Neural cell (in vitro differentiated cells): ENCODE data around the gene FGF9. TPM values are rescaled to one million over a fixed set of nuclear protein-coding genes. Genes with fewer than 3 reads are reported as not detected.
A peak's percentile ranks its signal among the peaks of the same experiment; 100 is the strongest.

ENCODE experiments used
- H2AFZ ChIP-seq: fragments of 200-600, 300-800 bp; sonication (generic), shearing (Covaris generic); 2 replicates; pipeline ENCODE4 v1.6.0; 2014; ENCODE audit warnings: low read depth, mild to moderate bottlenecking, antibody characterized with exemption, low read length, moderate library complexity
- H3F3A ChIP-seq: fragments of 200-600 bp; shearing (Covaris generic); 2 replicates; pipeline ENCODE4 v1.6.1; 2016; ENCODE audit warnings: mild to moderate bottlenecking, moderate library complexity, mixed read lengths, antibody characterized with exemption, low read length; ENCODE audit not compliant: insufficient read depth, poor library complexity, severe bottlenecking
- H3K27ac ChIP-seq: fragments of 200-600, 300-800 bp; sonication (generic), shearing (Covaris generic); 2 replicates; pipeline ENCODE4 v1.5.1; 2014; ENCODE audit warnings: mild to moderate bottlenecking, low read length, moderate library complexity
- H3K27me3 ChIP-seq: fragments of 300-800, 200-600 bp; sonication (generic), shearing (Covaris generic); 2 replicates; pipeline ENCODE4 v1.6.0; 2014; ENCODE audit warnings: mild to moderate bottlenecking, low read depth, low read length, moderate library complexity; ENCODE audit not compliant: insufficient read depth
- H3K36me3 ChIP-seq: fragments of 300-800, 200-600 bp; sonication (generic), shearing (Covaris generic); 2 replicates; pipeline ENCODE4 v1.5.1; 2014; ENCODE audit warnings: mild to moderate bottlenecking, antibody characterized with exemption, low read length, moderate library complexity; ENCODE audit not compliant: insufficient read depth
- H3K4me2 ChIP-seq: fragments of 300-800, 200-600 bp; sonication (generic), shearing (Covaris generic); 2 replicates; pipeline ENCODE4 v1.6.0; 2014; ENCODE audit warnings: mild to moderate bottlenecking, low read length
- H3K4me3 ChIP-seq: fragments of 300-800, 200-600 bp; sonication (generic), shearing (Covaris generic); 2 replicates; pipeline ENCODE4 v1.5.1; 2014; ENCODE audit warnings: mild to moderate bottlenecking, low read length, moderate library complexity
- H3K79me2 ChIP-seq: fragments of 200-600 bp; shearing (Covaris generic); replicated peaks from 2 replicates; pipeline ENCODE4 v1.6.0; 2014; ENCODE audit warnings: mild to moderate bottlenecking, low read length, moderate library complexity; ENCODE audit not compliant: insufficient read depth
- H3K9ac ChIP-seq: fragments of 300-800, 200-600 bp; sonication (generic), shearing (Covaris generic); 2 replicates; pipeline ENCODE4 v1.6.1; 2016; ENCODE audit warnings: mild to moderate bottlenecking, low read length, mixed read lengths
- H3K9me2 ChIP-seq: fragments of 200-600 bp; shearing (Covaris generic); 2 replicates; pipeline ENCODE4 v1.6.1; 2016; ENCODE audit warnings: mild to moderate bottlenecking, low read length, mixed read lengths; ENCODE audit not compliant: insufficient read depth
- H3K9me3 ChIP-seq: fragments of 200-600, 300-800 bp; sonication (generic), shearing (Covaris generic); 2 replicates; pipeline ENCODE4 v1.6.1; 2016; ENCODE audit warnings: mild to moderate bottlenecking, mixed run types, low read length, moderate library complexity, mixed read lengths
- H4K20me1 ChIP-seq: fragments of 200-600 bp; shearing (Covaris generic); 2 replicates; pipeline ENCODE4 v1.6.1; 2016; ENCODE audit warnings: mild to moderate bottlenecking, mixed run types; ENCODE audit not compliant: insufficient read depth
- EP300 ChIP-seq: fragments of 450-650 bp; conservative IDR thresholded peaks from 2 replicates; pipeline ENCODE4 v1.6.1; 2014; ENCODE audit warnings: antibody characterized with exemption, mild to moderate bottlenecking, moderate library complexity; ENCODE audit not compliant: poor library complexity, severe bottlenecking
- EZH2 ChIP-seq: fragments of 200-600, 300-800 bp; shearing (Covaris generic), sonication (generic); IDR thresholded peaks from 2 replicates; pipeline ENCODE4 v1.6.1; 2014; ENCODE audit warnings: antibody characterized with exemption, low read length, borderline replicate concordance, mild to moderate bottlenecking; ENCODE audit not compliant: insufficient read depth, poor library complexity, severe bottlenecking
- MXI1 ChIP-seq: fragments of 450-650 bp; conservative IDR thresholded peaks from 2 replicates; pipeline ENCODE4 v1.6.1; 2014; ENCODE audit warnings: antibody characterized with exemption, mild to moderate bottlenecking; ENCODE audit not compliant: poor library complexity, severe bottlenecking
- POLR2AphosphoS5 ChIP-seq: IDR thresholded peaks from 2 replicates; pipeline ENCODE4 v1.6.1; 2012
- RAD21 ChIP-seq: fragments of 450-650 bp; conservative IDR thresholded peaks from 2 replicates; pipeline ENCODE4 v1.6.1; 2014; ENCODE audit warnings: antibody characterized with exemption, mild to moderate bottlenecking, moderate library complexity
- SMC3 ChIP-seq: fragments of 450-650 bp; conservative IDR thresholded peaks from 2 replicates; pipeline ENCODE4 v1.6.1; 2014; ENCODE audit warnings: antibody characterized with exemption, mild to moderate bottlenecking, moderate library complexity; ENCODE audit not compliant: poor library complexity
- TAF1 ChIP-seq: IDR thresholded peaks from 2 replicates; pipeline ENCODE4 v1.6.1; 2012; ENCODE audit warnings: low read depth
- polyA plus RNA-seq: library from polyadenylated mRNA; depleted of rRNA; stranded (reverse); fragments of >200 nt; gene quantifications from 2 replicates; pipeline ENCODE4 v1.2.3, GENCODE V29; 2014
- TF ChIP-seq, protein P1 (sequence below): fragments of 450-650 bp; IDR thresholded peaks from 2 replicates; pipeline ENCODE4 v1.5.1; 2014; ENCODE audit warnings: antibody characterized with exemption, mild to moderate bottlenecking, moderate library complexity; ENCODE audit not compliant: poor library complexity, severe bottlenecking
- TF ChIP-seq, protein P2 (sequence below): IDR thresholded peaks from 2 replicates; pipeline ENCODE4 v1.6.1; 2012; ENCODE audit warnings: borderline replicate concordance

The FGF9 gene
- polyA plus RNA-seq, 1 donor from 2014 or later = 29.4 TPM

- H3K9me3 ChIP-seq = no peaks in the 10 kb centered on the region
- H2AFZ ChIP-seq = peak overlapping the region; percentile 65
- no peaks in the 10 kb centered on the region for H3K9me2 ChIP-seq
- H3K4me2 ChIP-seq = peak overlapping the region; percentile 92
- peaks cover 32% of the 10 kb centered on the region for H3K79me2 ChIP-seq
- H3K9ac ChIP-seq = peak overlapping the region; percentile 90
- H3K27ac ChIP-seq = peak overlapping the region; percentile 91
- TF ChIP-seq POLR2AphosphoS5 = peak; percentile 55
- peak; percentile 27 for TF ChIP-seq SMC3
- no peak for TF ChIP-seq EZH2
- TF ChIP-seq, protein P1, sequence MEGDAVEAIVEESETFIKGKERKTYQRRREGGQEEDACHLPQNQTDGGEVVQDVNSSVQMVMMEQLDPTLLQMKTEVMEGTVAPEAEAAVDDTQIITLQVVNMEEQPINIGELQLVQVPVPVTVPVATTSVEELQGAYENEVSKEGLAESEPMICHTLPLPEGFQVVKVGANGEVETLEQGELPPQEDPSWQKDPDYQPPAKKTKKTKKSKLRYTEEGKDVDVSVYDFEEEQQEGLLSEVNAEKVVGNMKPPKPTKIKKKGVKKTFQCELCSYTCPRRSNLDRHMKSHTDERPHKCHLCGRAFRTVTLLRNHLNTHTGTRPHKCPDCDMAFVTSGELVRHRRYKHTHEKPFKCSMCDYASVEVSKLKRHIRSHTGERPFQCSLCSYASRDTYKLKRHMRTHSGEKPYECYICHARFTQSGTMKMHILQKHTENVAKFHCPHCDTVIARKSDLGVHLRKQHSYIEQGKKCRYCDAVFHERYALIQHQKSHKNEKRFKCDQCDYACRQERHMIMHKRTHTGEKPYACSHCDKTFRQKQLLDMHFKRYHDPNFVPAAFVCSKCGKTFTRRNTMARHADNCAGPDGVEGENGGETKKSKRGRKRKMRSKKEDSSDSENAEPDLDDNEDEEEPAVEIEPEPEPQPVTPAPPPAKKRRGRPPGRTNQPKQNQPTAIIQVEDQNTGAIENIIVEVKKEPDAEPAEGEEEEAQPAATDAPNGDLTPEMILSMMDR = no peak
- TF ChIP-seq, protein P2, sequence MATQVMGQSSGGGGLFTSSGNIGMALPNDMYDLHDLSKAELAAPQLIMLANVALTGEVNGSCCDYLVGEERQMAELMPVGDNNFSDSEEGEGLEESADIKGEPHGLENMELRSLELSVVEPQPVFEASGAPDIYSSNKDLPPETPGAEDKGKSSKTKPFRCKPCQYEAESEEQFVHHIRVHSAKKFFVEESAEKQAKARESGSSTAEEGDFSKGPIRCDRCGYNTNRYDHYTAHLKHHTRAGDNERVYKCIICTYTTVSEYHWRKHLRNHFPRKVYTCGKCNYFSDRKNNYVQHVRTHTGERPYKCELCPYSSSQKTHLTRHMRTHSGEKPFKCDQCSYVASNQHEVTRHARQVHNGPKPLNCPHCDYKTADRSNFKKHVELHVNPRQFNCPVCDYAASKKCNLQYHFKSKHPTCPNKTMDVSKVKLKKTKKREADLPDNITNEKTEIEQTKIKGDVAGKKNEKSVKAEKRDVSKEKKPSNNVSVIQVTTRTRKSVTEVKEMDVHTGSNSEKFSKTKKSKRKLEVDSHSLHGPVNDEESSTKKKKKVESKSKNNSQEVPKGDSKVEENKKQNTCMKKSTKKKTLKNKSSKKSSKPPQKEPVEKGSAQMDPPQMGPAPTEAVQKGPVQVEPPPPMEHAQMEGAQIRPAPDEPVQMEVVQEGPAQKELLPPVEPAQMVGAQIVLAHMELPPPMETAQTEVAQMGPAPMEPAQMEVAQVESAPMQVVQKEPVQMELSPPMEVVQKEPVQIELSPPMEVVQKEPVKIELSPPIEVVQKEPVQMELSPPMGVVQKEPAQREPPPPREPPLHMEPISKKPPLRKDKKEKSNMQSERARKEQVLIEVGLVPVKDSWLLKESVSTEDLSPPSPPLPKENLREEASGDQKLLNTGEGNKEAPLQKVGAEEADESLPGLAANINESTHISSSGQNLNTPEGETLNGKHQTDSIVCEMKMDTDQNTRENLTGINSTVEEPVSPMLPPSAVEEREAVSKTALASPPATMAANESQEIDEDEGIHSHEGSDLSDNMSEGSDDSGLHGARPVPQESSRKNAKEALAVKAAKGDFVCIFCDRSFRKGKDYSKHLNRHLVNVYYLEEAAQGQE = peak; percentile 23
- TF ChIP-seq TAF1 = no peak
- peak; percentile 61 for TF ChIP-seq EP300
- TF ChIP-seq MXI1 = peak; percentile 54
- TF ChIP-seq RAD21 = peak; percentile 28
- H3K36me3 ChIP-seq = peaks cover 5% of the 10 kb centered on the region
- peaks cover 2% of the 10 kb centered on the region for H3F3A ChIP-seq
- H3K27me3 ChIP-seq = peaks cover 19% of the 10 kb centered on the region
- no peaks in the 10 kb centered on the region for H4K20me1 ChIP-seq
- H3K4me3 ChIP-seq = peak overlapping the region; percentile 92
These were observed 4.5 kb downstream of the FGF9 start for GRCh38 chr13:21675095-21675991.

- Histone ChIP-seq H2AFZ (no peak overlapping the region), H3K36me3 (peaks cover 5% of the 10 kb centered on the region), H3K79me2 (peaks cover 32% of the 10 kb centered on the region), H3K4me2 (peak overlapping the region; percentile 92), H3K9me3 (no peaks in the 10 kb centered on the region), H3F3A (no peaks in the 10 kb centered on the region), H3K27me3 (peaks cover 17% of the 10 kb centered on the region), H3K27ac (no peak overlapping the region), H3K4me3 (peak overlapping the region; percentile 92), H3K9me2 (no peaks in the 10 kb centered on the region), H4K20me1 (no peaks in the 10 kb centered on the region), H3K9ac (no peak overlapping the region)
- TF ChIP-seq EP300 = no peak
- TF ChIP-seq, protein P1 = peak; percentile 34
- TF ChIP-seq EZH2 = no peak
These were observed 5.7 kb downstream of the FGF9 start for GRCh38 chr13:21676611-21677021.
